DND-41 (cell line): ENCODE data around the gene CLCN7.

Experiments used
- ATAC-seq: fragments of 200-7000 bp; cut with Tn5 transposase; 3 replicates; pipeline ENCODE4 v1.9.1; 2021; ENCODE audit warnings: low read depth; ENCODE audit not compliant: insufficient read depth
- DNase-seq: peaks from one replicate; pipeline ENCODE4 v3.0.0-alpha.2; 2020
- H2AFZ ChIP-seq: 2 replicates; pipeline ENCODE4 v1.6.0; 2012; ENCODE audit warnings: low read depth, low read length
- H3K27ac ChIP-seq: 2 replicates; pipeline ENCODE4 v1.5.1; 2012; ENCODE audit warnings: low read length, inconsistent platforms
- H3K27me3 ChIP-seq: fragments of 200-600 bp; sonication (generic); 2 replicates; pipeline ENCODE4 v1.6.0; 2012; ENCODE audit warnings: low read length, mild to moderate bottlenecking, inconsistent platforms; ENCODE audit not compliant: insufficient read depth, poor library complexity
- H3K36me3 ChIP-seq: 2 replicates; pipeline ENCODE4 v1.5.1; 2012; ENCODE audit warnings: low read length, inconsistent platforms; ENCODE audit not compliant: insufficient read depth
- H3K4me1 ChIP-seq: 2 replicates; pipeline ENCODE4 v1.5.1; 2012; ENCODE audit warnings: mild to moderate bottlenecking, low read length; ENCODE audit not compliant: insufficient read depth
- H3K4me2 ChIP-seq: 2 replicates; pipeline ENCODE4 v1.6.0; 2012; ENCODE audit warnings: mild to moderate bottlenecking, moderate library complexity, low read length, inconsistent platforms; ENCODE audit not compliant: insufficient read depth
- H3K4me3 ChIP-seq, 2 experiments: fragments of 200-600 bp in 1 of 2; shearing (Covaris generic) in 1 of 2; 2 replicates each; pipeline ENCODE4 v1.5.1; 2012 to 2016; ENCODE audit warnings: inconsistent platforms in 2 of 2, low read length in 2 of 2, mild to moderate bottlenecking in 2 of 2, low read depth in 1 of 2, moderate library complexity in 1 of 2
- H3K79me2 ChIP-seq: 2 replicates; pipeline ENCODE4 v1.6.0; 2012; ENCODE audit warnings: low read length, inconsistent platforms; ENCODE audit not compliant: insufficient read depth
- H3K9ac ChIP-seq: 2 replicates; pipeline ENCODE4 v1.6.0; 2012; ENCODE audit warnings: low read depth, mild to moderate bottlenecking, inconsistent platforms, low read length, moderate library complexity
- H3K9me3 ChIP-seq: 2 replicates; pipeline ENCODE4 v1.5.1; 2012; ENCODE audit warnings: low read length, moderate library complexity, mild to moderate bottlenecking, inconsistent platforms; ENCODE audit not compliant: insufficient read depth, severe bottlenecking
- H4K20me1 ChIP-seq: 2 replicates; pipeline ENCODE4 v1.6.0; 2012; ENCODE audit warnings: low read length; ENCODE audit not compliant: insufficient read depth
- CTCF ChIP-seq: IDR thresholded peaks from 2 replicates; pipeline ENCODE4 v1.5.1; 2012; ENCODE audit warnings: borderline replicate concordance, low read length, moderate library complexity, mild to moderate bottlenecking; ENCODE audit not compliant: poor library complexity, severe bottlenecking; ENCODE audit errors: extremely low read depth
- EZH2 ChIP-seq: IDR thresholded peaks from 3 replicates; pipeline ENCODE4 v1.6.1; 2012; ENCODE audit warnings: borderline replicate concordance, low read depth, mild to moderate bottlenecking, moderate library complexity, low read length, inconsistent platforms; ENCODE audit not compliant: severe bottlenecking

Gene CLCN7

GRCh38 chr16:1520461-1520860 is 45.6 kb upstream of the CLCN7 start:
- Histone ChIP-seq H4K20me1 (no peaks in the 10 kb centered on the region), H2AFZ (no peak overlapping the region), H3K4me3 (no peak overlapping the region), H3K4me1 (no peaks in the 10 kb centered on the region), H3K9me3 (no peaks in the 10 kb centered on the region), H3K4me2 (no peak overlapping the region), H3K36me3 (no peaks in the 10 kb centered on the region), H3K79me2 (no peaks in the 10 kb centered on the region), H3K27ac (no peak overlapping the region), H3K27me3 (no peaks in the 10 kb centered on the region), H3K9ac (no peak overlapping the region)
- DNase-seq: no peak
- ATAC-seq: no peak
- TF ChIP-seq CTCF (no peak), EZH2 (no peak)

GRCh38 chr16:1519831-1520230 is 45.0 kb upstream of the CLCN7 start:
- no peak overlapping the region for H3K9ac ChIP-seq
- H3K36me3 ChIP-seq: no peaks in the 10 kb centered on the region
- no peaks in the 10 kb centered on the region for H3K27me3 ChIP-seq
- H3K27ac ChIP-seq: no peak overlapping the region
- no peaks in the 10 kb centered on the region for H4K20me1 ChIP-seq
- H3K9me3 ChIP-seq: no peaks in the 10 kb centered on the region
- ATAC-seq (no peak), DNase-seq (no peak)
- no peak overlapping the region for H2AFZ ChIP-seq
- no peak for TF ChIP-seq EZH2
- TF ChIP-seq CTCF: no peak
- no peaks in the 10 kb centered on the region for H3K4me1 ChIP-seq
- H3K4me3 ChIP-seq: no peak overlapping the region
- H3K79me2 ChIP-seq: no peaks in the 10 kb centered on the region
- no peak overlapping the region for H3K4me2 ChIP-seq

GRCh38 chr16:1518626-1519135 is 43.9 kb upstream of the CLCN7 start:
- H3K4me2 ChIP-seq: no peak overlapping the region
- no peak overlapping the region for H3K9ac ChIP-seq
- H3K27ac ChIP-seq: no peak overlapping the region
- ATAC-seq (no peak), DNase-seq (no peak)
- H2AFZ ChIP-seq: no peak overlapping the region
- H3K27me3 ChIP-seq: no peaks in the 10 kb centered on the region
- H3K4me1 ChIP-seq: no peaks in the 10 kb centered on the region
- no peak overlapping the region for H3K4me3 ChIP-seq
- H4K20me1 ChIP-seq: no peaks in the 10 kb centered on the region
- H3K36me3 ChIP-seq: no peaks in the 10 kb centered on the region
- H3K9me3 ChIP-seq: no peaks in the 10 kb centered on the region
- TF ChIP-seq EZH2 (no peak), CTCF (no peak)
- no peaks in the 10 kb centered on the region for H3K79me2 ChIP-seq

DNA sequence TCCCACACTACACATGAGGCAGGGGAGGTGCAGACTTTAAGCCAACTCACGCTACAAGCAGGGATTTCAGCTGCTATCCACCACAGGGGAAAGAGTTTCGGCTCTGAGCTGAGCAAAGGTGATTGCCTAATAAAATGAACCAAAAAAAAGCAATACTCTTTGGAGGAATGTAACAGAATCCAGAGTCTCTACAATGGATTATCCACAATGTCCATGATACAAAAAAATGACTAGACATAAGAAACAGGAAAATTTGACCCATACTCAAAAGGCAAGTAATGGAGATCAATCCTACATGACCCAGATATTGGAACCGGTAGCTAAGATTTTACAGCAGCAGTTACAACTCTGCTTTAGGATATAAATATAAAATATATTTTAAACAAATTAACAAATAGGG is 39.7 kb upstream of the CLCN7 start:
- Histone ChIP-seq H3K4me3 (no peak overlapping the region), H3K4me2 (no peak overlapping the region), H2AFZ (no peak overlapping the region), H3K36me3 (peaks cover 22% of the 10 kb centered on the region), H3K27ac (no peak overlapping the region), H3K9me3 (no peaks in the 10 kb centered on the region), H3K9ac (no peak overlapping the region), H4K20me1 (no peaks in the 10 kb centered on the region; the same call in 1 of the 2 replicates), H3K4me1 (no peaks in the 10 kb centered on the region), H3K79me2 (no peaks in the 10 kb centered on the region), H3K27me3 (no peaks in the 10 kb centered on the region)
- no peak for DNase-seq
- no peak for ATAC-seq
- TF ChIP-seq EZH2 (no peak), CTCF (no peak)
